Psoas muscle (tissue), 8 donors: ENCODE measurements around the gene WDR19. TPM values are rescaled to one million over a fixed set of nuclear protein-coding genes. Genes with fewer than 3 reads are reported as not detected.
"Not testable (repeated sequence)": the region's sequence is repeated elsewhere in the genome, so short reads cannot be mapped to it uniquely, and the experiment has no call there.

Experiments used
- ATAC-seq, 4 donors: fragments of 200-7000 bp; cut with Tn5 transposase; one replicate each; pipeline ENCODE4 v1.9.1; 2020; ENCODE audit warnings: moderate library complexity in 3 of 4, mild to moderate bottlenecking in 2 of 4
- DNase-seq, 2 donors: peaks; one replicate each; pipeline ENCODE4 v3.0.0-alpha.2; 2020
- H3K27ac ChIP-seq: fragments of 200-600 bp; one replicate; pipeline ENCODE4 v1.8.0; 2022
- H3K27me3 ChIP-seq, 3 donors: fragments of 200-600 bp in 1 of 3; one replicate each; pipeline versions ENCODE4 v1.6.1 to v1.8.0; 2013 to 2022; ENCODE audit warnings: low read length in 2 of 3, mild to moderate bottlenecking in 2 of 3, moderate library complexity in 1 of 3; ENCODE audit not compliant: insufficient read depth in 3 of 3
- H3K36me3 ChIP-seq, 2 donors: fragments of 200-600 bp in 1 of 2; one replicate each; pipeline versions ENCODE4 v1.6.1 to v1.8.0; 2013 to 2022; ENCODE audit warnings: low read depth in 1 of 2, mild to moderate bottlenecking in 1 of 2, moderate library complexity in 1 of 2; ENCODE audit not compliant: insufficient read depth in 1 of 2
- H3K4me1 ChIP-seq: fragments of 200-600 bp; one replicate; pipeline ENCODE4 v1.8.0; 2022
- H3K4me3 ChIP-seq: fragments of 200-600 bp; one replicate; pipeline ENCODE4 v1.8.0; 2022; ENCODE audit warnings: mild to moderate bottlenecking
- H3K9me3 ChIP-seq: fragments of 200-600 bp; one replicate; pipeline ENCODE4 v1.8.0; 2022
- CTCF ChIP-seq: fragments of 200-600 bp; IDR thresholded peaks from one replicate; pipeline ENCODE4 v1.8.0; 2022; ENCODE audit warnings: antibody characterized with exemption
- WGBS, 3 donors: extraction: QIAGEN DNeasy Blood & Tissue Kit; methylation state at CpG; one replicate each; pipeline versions ENCODE4 v1.1.6 to v1.1.7; 2013; 5-methylcytosine and 5-hydroxymethylcytosine counted together
- intact Hi-C, 2 donors: fragments of 100-400 bp; cut with DNase I; formaldehyde crosslinking; loops; one replicate each; pipeline versions ENCODE4 v1.11.0 to v1.14.2; 2022
- long read RNA-seq, 2 donors: library from polyadenylated mRNA; unstranded; transcript quantifications; one replicate each; pipeline ENCODE4 v2.0.0, GENCODE V29; 2021
- polyA plus RNA-seq, 3 donors: library from polyadenylated mRNA; stranded (reverse); fragments of 200-250 nt; gene quantifications; one replicate each; pipeline ENCODE4 v1.2.3, GENCODE V29; 2013
- total RNA-seq, 4 donors: library from RNA; stranded (reverse); fragmentation: NEBNext Ultra II Directional in 2 of 4; extraction: Animal tissue kit (Norgen Biotek cat#: 25700) in 2 of 4; gene quantifications; one replicate each; pipeline versions ENCODE4 v1.2.1 to v1.2.4, GENCODE V29; 2021 to 2023
- donor health status: healthy with polysubstance abuse.
- donor health status: DM: no; HTN: no; CAD: no; lungs with moderate emphysema.
- donor health status: Bipolar disorder and iron deficiency.
- donor health status: healthy.
- donor health status: DM: yes; HTN: yes; CAD: no.
- donor health status: DM: no; HTN: no; CAD: no.
- donor health status: DM: no; HTN: no; CAD: no.
- donor health status: DM: yes; HTN: yes; CAD: no.

The WDR19 gene
- 1 to 10 TPM; 3.9 to 6.6 (median 4.6) TPM for total RNA-seq
- 1 to 10 TPM; 5.4 to 7.1 (median 7.1) TPM for polyA plus RNA-seq
- long read RNA-seq, donor 1, full-length matches to known transcripts, result 1 of 1 reads
- long read RNA-seq, donor 1, partial matches to known transcripts, result 0 of 1 reads
- long read RNA-seq, donor 1, other reads (novel, unspliced or antisense), result 0 of 1 reads
- long read RNA-seq, donor 2, full-length matches to known transcripts, result 2 of 5 reads
- long read RNA-seq, donor 2, partial matches to known transcripts, result 0 of 5 reads
- long read RNA-seq, donor 2, other reads (novel, unspliced or antisense), result 3 of 5 reads

GRCh38 chr4:39181905-39182638 lies at the start of gene WDR19:
TSS of gene WDR19 (plus strand) at chr4:39182529. CDS start at chr4:39182558, 29 bp downstream.
- WGBS, 3 donors, result 0% methylated on average over 48 of the region's 48 CpGs
- H3K4me3 ChIP-seq, result peak within 1 kb of the TSS; percentile 88

GRCh38 chr4:39133623-39134022 lies 48.7 kb upstream of the WDR19 start:
- Histone ChIP-seq H3K4me3 (no peak overlapping the region), H3K4me1 (no peaks in the 10 kb centered on the region), H3K27me3 (no peaks in the 10 kb centered on the region), H3K36me3 (no peaks in the 10 kb centered on the region), H3K27ac (no peak overlapping the region), H3K9me3 (no peaks in the 10 kb centered on the region)
- 96 to 99% (median 97%) methylated on average over 3 of the region's 3 CpGs for WGBS, 3 donors
- TF ChIP-seq CTCF, result no peak
- intact Hi-C loops, result no loop called here
- ATAC-seq (no peak), DNase-seq (no peak)

More at GRCh38 chr4:39181905-39182638, at the start of gene WDR19:
- ATAC-seq (peak; percentile 99 to 100 (median 100)), DNase-seq (peak; percentile 99)
- Histone ChIP-seq H3K27me3 (no peaks in the 10 kb centered on the region), H3K9me3 (no peaks in the 10 kb centered on the region), H3K4me1 (peaks cover 14% of the 10 kb centered on the region), H3K27ac (peak within 1 kb of the TSS; percentile 87), H3K36me3 (peaks cover 0 to 9% of the 10 kb centered on the region in 2 donors)
- intact Hi-C loops, result loop anchor here in 1 of 2 donors (5.0 kb wide), 1 partner anchor 235 kb away; no protein-coding TSS in a partner anchor
- TF ChIP-seq CTCF, result peak; percentile 48

- no peak for DNase-seq
- H3K9me3 ChIP-seq, result no peaks in the 10 kb centered on the region
- no peak for TF ChIP-seq CTCF
- H3K36me3 ChIP-seq, result no peaks in the 10 kb centered on the region
- peak overlapping the region; percentile 23 for H3K4me3 ChIP-seq
- no peak overlapping the region for H3K27ac ChIP-seq
- intact Hi-C loops, result loop anchor here (1.0 to 5.0 kb wide), 3 partner anchors 232 to 377 kb away; no protein-coding TSS in a partner anchor
- H3K4me1 ChIP-seq, result no peaks in the 10 kb centered on the region
- 15 to 18% (median 16%) methylated on average over 2 of the region's 2 CpGs for WGBS, 3 donors
- H3K27me3 ChIP-seq, result no peaks in the 10 kb centered on the region
- ATAC-seq, result peak in 3 of 4 donors; percentile 54 to 62 (median 57)
Observed at GRCh38 chr4:39134683-39135306, 47.5 kb upstream of the WDR19 start.

GRCh38 chr4:39138227-39138626 lies 44.1 kb upstream of the WDR19 start:
- not testable (repeated sequence) for ATAC-seq, H3K4me1 ChIP-seq
- intact Hi-C loops, result loop anchor here (5.0 kb wide), 2 partner anchors 236 to 381 kb away; no protein-coding TSS in a partner anchor

GRCh38 chr4:39146211-39146610 lies 36.1 kb upstream of the WDR19 start:
- H3K4me1 ChIP-seq, result no peaks in the 10 kb centered on the region
- TF ChIP-seq CTCF, result no peak
- DNase-seq (no peak), ATAC-seq (no peak)
- no peaks in the 10 kb centered on the region for H3K9me3 ChIP-seq
- 73 to 83% (median 78%) methylated on average over 1 of the region's 1 CpG for WGBS, 3 donors
- H3K4me3 ChIP-seq, result no peak overlapping the region
- intact Hi-C loops, result no loop called here
- H3K27ac ChIP-seq, result no peak overlapping the region
- no peaks in the 10 kb centered on the region for H3K27me3 ChIP-seq
- H3K36me3 ChIP-seq, result no peaks in the 10 kb centered on the region

More at GRCh38 chr4:39138227-39138626, 44.1 kb upstream of the WDR19 start:
- not testable (repeated sequence) for H3K27ac ChIP-seq, H3K9me3 ChIP-seq, H3K27me3 ChIP-seq, H3K36me3 ChIP-seq, DNase-seq, H3K4me3 ChIP-seq
- 63 to 88% (median 83%) methylated on average over 3 of the region's 3 CpGs for WGBS, 3 donors
